HepG2 (cell line): ENCODE results near the gene SPRR2D.

Source experiments
- EZH2 ChIP-seq: conservative IDR thresholded peaks from 2 replicates; pipeline ENCODE4 v1.6.1; 2012; ENCODE audit warnings: mild to moderate bottlenecking, low read depth, low read length, moderate library complexity
- JUNB ChIP-seq: sonication (generic); formaldehyde crosslinking; IDR thresholded peaks from 2 replicates; pipeline ENCODE4 v1.8.0; 2022; ENCODE audit warnings: missing genetic modification reagents, mild to moderate bottlenecking, borderline replicate concordance
- NFE2L2 ChIP-seq: fragments of 150-350 bp; IDR thresholded peaks from 2 replicates; pipeline ENCODE4 v1.6.1; 2014; ENCODE audit warnings: low read length
- NFYB ChIP-seq: sonication (generic); formaldehyde crosslinking; IDR thresholded peaks from 2 replicates; pipeline ENCODE4 v1.4.0; 2020; ENCODE audit warnings: missing genetic modification reagents
- POLR2A ChIP-seq, 2 experiments: IDR thresholded peaks; 2 replicates each; pipeline ENCODE4 v1.6.1; 2011; ENCODE audit warnings: low read depth in 2 of 2, low read length in 2 of 2, mild to moderate bottlenecking in 1 of 2, moderate library complexity in 1 of 2; ENCODE audit not compliant: insufficient read depth in 1 of 2
- RAD21 ChIP-seq: fragments of 450-650 bp; formaldehyde crosslinking; IDR thresholded peaks from 2 replicates; pipeline ENCODE4 v1.5.0; 2020; ENCODE audit warnings: mild to moderate bottlenecking
- RBM39 ChIP-seq: fragments of 200-400 bp; formaldehyde crosslinking; IDR thresholded peaks from one replicate; pipeline ENCODE4 v1.6.1; 2018; ENCODE audit warnings: antibody characterized with exemption, mild to moderate bottlenecking, low read depth, low read length; ENCODE audit not compliant: poor library complexity, severe bottlenecking
- ZNF619 ChIP-seq: sonication (generic); formaldehyde crosslinking; IDR thresholded peaks from 2 replicates; pipeline ENCODE4 v1.4.0; 2020; ENCODE audit warnings: mild to moderate bottlenecking, missing genetic modification reagents
- TF ChIP-seq, protein P1 (sequence below): sonication (generic); formaldehyde crosslinking; conservative IDR thresholded peaks from 2 replicates; pipeline ENCODE4 v1.4.0; 2020; ENCODE audit warnings: missing genetic modification reagents
- TF ChIP-seq, protein P2 (sequence below): sonication (generic); formaldehyde crosslinking; IDR thresholded peaks from 2 replicates; pipeline ENCODE4 v1.4.0; 2020; ENCODE audit warnings: missing genetic modification reagents

DNA sequence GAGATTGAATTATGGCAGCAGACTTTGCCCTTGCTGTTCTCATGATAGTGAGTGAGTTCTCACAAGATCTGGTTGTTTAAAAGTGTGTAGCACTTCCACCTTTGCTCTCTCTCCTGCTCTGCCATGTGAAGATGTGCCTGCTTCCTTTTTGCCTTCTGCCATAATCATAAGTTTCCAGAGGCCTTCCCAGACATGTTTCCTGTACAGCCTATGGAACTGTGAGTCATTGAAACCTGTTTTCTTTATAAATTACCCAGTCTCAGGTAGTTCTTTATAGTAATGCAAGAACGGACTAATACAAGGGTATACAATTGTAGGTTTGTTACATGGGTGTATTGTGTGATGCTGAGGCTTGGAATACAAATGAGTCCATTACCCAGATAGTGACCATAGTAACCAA lies 5.7 kb downstream of the SPRR2D start:
- TF ChIP-seq EZH2 (no peak), RAD21 (CRISPR knock-in tag) (no peak), ZNF619 (CRISPR knock-in tag) (no peak), NFYB (CRISPR knock-in tag) (no peak), POLR2A (IDR thresholded peaks at IDR 0.05; ENCODE audit: insufficient read depth in 1 of 2, low read depth in 2 of 2, low read length in 2 of 2) (no peak), JUNB (CRISPR knock-in tag) (no peak), NFE2L2 (no peak), RBM39 (no peak)
- TF ChIP-seq, protein P1, sequence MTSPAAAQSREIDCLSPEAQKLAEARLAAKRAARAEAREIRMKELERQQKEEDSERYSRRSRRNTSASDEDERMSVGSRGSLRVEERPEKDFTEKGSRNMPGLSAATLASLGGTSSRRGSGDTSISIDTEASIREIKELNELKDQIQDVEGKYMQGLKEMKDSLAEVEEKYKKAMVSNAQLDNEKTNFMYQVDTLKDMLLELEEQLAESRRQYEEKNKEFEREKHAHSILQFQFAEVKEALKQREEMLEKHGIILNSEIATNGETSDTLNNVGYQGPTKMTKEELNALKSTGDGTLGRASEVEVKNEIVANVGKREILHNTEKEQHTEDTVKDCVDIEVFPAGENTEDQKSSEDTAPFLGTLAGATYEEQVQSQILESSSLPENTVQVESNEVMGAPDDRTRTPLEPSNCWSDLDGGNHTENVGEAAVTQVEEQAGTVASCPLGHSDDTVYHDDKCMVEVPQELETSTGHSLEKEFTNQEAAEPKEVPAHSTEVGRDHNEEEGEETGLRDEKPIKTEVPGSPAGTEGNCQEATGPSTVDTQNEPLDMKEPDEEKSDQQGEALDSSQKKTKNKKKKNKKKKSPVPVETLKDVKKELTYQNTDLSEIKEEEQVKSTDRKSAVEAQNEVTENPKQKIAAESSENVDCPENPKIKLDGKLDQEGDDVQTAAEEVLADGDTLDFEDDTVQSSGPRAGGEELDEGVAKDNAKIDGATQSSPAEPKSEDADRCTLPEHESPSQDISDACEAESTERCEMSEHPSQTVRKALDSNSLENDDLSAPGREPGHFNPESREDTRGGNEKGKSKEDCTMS (CRISPR knock-in tag), result no peak
- TF ChIP-seq, protein P2, sequence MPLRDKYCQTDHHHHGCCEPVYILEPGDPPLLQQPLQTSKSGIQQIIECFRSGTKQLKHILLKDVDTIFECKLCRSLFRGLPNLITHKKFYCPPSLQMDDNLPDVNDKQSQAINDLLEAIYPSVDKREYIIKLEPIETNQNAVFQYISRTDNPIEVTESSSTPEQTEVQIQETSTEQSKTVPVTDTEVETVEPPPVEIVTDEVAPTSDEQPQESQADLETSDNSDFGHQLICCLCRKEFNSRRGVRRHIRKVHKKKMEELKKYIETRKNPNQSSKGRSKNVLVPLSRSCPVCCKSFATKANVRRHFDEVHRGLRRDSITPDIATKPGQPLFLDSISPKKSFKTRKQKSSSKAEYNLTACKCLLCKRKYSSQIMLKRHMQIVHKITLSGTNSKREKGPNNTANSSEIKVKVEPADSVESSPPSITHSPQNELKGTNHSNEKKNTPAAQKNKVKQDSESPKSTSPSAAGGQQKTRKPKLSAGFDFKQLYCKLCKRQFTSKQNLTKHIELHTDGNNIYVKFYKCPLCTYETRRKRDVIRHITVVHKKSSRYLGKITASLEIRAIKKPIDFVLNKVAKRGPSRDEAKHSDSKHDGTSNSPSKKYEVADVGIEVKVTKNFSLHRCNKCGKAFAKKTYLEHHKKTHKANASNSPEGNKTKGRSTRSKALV (CRISPR knock-in tag), result no peak
